ELF-1 (cell line): ENCODE measurements around the gene NR4A2.

Experiments used
- DNase-seq: peaks from one replicate; pipeline ENCODE4 v3.0.0-alpha.2; 2016; ENCODE audit warnings: low read depth, low spot score

NR4A2 gene

DNA sequence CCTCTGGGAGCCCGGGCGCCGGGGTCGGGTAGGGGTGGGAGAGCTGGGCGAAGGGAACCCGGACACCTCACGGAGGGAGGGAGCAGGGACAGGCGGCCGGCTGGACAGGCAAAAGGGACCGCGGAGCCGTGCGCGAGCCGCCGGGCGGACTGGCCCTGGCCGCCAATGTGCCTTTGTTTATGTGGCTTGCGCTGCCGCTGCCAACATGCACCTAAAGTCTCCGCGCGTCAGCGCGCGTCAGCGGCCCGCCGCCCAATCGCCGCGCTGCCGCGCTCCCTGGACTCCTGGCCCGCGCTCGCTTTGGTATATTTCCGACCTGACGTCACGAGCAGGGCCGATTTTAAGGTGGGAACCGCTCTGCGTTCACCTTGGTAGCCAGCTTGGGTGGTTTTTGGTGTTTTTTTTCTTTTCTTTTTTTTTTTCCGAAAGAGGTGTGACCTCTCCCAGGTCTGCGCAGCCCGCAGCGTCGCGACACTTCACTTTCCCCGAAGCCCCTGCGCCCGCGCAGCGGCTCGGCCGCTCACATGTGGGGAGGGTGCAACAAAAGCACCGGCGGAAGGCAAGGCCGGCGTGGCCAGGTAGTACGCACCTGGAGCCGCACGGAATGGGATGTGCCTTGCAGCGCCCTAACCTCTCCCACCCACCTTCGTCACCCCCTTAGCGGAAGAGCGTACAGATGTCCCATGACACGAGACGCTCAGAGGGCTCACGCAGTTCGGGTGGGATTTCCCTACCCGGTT lies at the start of gene NR4A2:
NR4A2 (minus strand) TSS at position 188 of the 740 bp plus-strand sequence. CDS start 2,535 bp downstream, outside the sequence.
- peak; percentile 92 for DNase-seq

DNA sequence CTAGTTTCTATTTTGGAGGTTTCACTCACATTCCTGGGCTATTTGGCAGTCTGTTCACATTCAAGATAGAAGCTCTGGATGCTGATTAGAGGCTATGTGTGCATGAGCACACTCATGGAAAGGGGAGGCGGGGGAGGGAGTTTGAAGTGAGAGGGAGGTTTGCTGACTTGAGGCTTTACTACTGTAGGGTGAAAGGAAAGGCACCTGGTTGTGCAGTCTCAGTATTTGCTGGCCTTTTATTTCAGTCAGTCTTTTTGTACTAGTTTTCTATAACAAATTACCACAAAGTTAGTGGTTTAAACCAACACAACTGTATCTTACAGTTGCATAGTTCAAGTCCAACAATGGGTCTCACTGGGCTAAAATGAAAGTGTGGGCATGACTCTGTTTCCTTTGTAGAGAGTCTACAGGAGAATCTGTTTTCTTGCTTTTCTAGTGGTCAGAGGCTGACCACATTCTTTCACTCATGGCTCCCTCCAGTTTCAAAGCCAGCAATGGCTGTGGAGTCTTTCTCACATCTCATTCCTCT lies 47.7 kb upstream of the NR4A2 start:
- no peak for DNase-seq

DNA sequence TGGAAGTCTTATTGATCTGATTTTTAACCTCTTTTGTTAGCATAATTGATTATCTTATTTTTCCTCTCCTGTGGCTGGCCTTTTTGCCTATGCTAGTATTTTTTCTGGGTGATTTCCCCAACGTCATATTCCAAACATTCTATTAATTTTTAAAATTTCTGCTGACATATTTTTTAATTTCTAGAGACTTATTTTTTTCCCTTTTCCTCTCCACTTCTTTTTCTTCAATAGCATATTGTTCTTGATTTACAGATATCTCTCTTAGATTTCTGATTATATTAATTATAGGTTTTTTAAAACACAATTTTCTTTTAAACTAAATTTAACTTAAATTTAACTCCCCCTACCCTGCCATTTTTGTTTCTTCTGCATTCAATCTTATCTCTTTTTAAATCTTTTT lies 47.2 kb upstream of the NR4A2 start:
- DNase-seq: no peak

DNA sequence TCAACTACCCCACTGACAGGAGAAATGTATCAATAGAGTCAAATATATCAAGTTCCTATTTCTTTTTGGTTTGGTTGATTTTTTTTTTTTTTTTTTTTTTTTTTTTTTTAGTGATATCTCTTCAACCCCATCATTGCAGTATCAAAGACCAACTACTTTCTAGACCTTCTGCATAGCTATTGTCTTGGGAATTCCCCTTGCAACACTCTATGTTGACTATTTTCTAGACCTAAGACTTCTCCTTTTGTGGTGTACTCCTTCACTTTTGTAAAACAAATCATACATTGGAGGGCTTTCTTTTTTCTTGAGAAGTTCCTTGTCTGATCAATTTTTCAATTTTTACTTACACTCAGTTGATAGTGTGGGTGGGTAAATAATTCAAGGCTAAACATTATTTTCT lies 46.5 kb upstream of the NR4A2 start:
- DNase-seq: no peak

DNA sequence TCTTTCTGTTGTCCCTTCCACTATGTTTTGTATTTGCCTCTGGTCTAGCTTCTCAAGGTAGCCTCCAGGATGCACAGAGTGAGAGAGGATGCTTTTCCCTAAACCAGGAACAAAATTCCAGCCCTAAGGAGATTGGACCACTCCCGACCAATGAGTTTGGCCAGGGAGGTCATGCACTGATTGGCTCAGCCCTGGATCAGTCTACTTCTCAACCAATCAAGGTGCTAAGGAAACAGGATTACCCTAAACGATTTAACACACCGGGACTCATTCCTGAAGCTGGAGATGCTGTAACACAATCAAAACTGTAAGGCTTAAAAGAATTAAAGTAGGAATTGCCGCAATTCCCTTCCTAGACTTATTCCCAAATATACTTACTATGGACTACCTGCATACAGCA lies 34.2 kb upstream of the NR4A2 start:
- no peak for DNase-seq

DNA sequence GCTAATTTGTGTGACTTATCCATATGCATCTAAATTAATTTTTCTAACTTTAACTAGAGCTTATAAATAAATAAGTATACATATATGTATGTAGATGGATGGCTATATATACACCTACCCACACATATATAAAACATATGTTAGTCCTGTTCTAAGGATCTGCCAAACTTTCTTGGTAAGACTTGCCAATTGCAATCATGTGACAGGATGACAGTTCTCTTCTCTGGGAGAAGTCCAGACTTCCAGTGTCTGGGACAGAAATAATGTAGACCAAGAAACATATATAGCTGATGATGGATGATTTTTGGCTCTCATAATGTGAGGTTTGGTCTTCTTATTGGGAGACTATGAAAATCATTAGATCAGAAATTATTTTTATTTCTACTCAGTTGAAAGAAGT lies 30.6 kb upstream of the NR4A2 start:
- DNase-seq: no peak

DNA sequence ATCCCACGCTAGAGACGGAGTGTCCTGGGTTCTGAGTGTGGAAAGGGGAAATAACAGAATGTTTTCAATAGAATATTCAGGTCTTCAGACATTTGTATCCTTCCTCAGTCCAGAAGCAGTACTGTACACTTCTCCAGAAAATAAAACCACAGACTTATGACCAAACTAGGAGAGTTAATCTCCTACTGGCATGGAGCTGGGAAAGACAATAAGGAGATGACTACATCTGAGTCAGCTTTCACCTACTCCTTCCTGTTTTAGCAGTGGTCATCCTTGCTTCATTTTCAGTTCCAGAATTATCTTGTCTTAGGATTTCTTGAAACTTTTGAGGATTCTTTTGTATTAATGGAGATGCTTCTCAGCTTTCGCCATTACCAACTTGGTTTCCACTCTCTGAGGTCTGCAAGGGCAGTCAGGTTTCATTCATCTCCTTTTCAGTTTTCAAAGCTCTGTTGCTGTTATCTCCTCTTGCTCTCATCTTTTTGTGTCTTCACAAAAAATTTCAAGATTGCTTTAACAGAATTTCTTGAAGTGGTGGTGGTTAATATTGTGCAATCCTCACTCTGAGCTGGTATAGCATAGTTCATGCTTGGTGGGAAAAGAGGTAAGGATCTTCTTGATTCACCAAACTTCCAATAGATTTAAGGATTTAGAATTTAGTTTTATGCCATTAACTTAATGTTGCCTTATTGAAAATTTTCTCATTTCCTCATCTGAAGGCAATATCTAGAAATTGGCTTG lies 23.7 kb upstream of the NR4A2 start:
- DNase-seq: no peak

DNA sequence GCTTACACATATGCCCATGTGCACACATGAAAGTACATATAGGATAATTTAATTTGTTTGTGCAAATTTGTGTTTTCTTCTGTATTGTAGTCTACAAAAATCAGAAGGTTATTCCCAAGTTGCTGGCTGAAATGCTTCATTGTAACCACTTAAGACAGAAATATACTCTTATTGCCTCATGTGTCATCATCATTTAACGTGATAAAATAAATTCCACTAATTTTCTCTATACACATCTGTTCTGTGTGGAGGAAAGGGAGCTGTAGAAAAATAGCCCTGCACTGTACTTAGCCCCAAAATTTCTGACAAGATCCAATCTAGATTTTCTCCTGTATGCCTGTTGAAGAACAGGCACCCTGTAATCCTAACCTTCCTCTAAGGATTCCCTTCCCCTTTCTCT lies 20.4 kb upstream of the NR4A2 start:
- no peak for DNase-seq

DNA sequence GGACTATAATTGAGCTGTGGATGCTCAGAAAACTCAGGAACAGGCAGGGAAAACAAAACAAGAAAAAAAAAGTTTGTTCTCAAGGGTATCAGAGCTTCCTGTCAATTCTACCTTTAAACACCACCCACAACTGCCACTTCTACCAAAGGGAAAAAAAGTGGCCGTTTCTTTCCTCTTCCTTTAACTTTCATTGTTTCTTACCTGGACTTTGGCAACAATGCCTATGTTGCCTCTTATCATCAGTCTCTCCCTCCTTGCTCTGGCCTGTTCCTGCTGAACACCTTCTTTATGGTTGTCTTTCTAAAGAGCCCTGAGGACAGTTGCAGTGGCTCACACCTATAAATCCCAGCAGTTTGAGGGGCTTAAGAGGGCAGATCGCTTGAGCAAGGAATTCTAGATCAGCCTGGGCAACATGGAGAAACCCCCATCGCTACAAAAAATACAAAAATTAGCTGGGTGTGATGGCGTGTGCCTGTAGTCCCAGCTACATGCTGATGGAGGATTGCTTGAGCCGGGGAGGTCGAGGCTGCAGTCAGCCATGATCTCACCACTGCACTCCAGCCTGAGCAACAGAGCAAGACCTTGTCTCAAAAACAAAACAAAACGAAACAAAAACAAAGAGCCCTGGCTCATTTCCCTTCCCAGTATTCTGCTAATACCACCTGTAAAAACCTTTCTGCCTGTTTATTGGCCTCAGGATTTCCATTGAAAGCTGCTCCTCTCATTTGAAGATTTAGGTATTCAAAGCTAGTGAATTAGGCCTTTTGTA lies 18.0 kb upstream of the NR4A2 start:
- DNase-seq: no peak

DNA sequence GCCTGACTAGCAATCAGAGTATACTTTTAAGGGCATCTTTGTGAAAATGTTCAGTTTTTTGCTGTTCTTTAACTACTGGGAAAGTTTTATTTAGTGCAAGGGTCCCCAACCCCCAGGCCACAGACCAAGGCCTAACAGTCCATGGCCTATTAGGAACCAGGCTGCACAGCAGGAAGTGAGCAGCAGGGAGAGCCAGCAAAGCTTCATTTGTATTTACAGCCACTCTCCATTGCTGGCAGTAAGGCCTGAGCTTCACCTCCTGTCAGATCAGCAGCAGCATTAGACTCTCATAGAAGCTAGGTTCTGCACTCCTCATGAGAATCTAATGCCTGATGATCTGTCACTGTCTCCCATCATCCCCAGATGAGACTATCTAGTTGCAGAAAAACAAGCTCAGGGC lies 17.1 kb upstream of the NR4A2 start:
- DNase-seq: no peak

DNA sequence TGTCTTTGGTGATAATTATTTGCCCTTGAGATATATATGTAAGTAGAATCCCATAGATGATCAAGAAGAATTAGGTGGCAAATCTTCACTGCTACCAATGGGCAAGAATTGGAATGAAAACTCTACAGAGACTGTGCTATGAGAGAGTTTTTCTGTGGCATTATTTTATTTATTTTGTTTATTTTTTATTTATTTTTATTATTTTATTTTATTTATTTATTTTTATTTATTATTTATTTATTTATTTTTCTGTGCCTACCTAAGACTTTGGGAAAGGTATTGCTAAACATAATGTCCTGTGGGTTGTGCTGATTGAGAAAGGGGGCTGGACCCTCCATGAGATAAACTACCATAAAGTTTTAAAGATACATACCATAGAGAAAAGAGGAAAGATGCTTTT lies 16.6 kb upstream of the NR4A2 start:
- no peak for DNase-seq

DNA sequence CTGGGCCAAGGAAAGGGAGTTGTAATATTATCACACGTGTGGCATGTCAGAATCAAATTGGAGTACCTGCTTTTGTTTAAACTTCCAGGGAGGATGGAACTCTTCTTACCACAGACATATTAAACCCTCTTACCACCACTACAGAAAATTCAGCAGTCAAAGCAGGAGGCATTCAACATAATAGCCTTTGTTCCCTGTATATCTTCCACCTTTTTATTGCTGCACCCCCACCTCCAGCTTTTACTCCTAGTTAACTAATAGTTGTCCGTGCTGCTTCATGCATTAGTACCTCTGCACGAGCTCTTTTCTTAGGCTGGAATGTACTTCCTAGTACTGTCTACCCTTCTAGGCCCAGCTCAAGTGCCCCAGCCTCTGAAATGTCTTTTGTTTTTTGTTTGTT lies 14.9 kb upstream of the NR4A2 start:
- no peak for DNase-seq

DNA sequence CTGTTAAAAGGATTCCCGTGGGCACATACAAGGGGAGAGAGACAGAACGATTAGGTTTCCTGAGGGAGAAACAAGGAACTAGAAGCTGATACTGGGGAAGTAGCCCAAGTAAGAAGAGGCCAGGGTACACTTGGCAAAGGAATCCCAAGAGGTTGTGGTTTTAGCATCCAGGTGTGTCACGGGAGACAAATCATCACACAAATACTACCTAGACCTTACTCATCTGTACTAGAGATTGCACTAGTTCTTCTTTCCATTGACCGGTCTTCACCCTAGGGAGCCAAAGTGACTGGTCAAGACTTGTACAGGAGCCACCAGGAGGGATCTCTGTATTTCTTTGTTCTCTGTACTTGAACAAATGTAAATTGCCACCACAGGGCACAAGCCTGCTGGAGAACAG lies 14.2 kb upstream of the NR4A2 start:
- DNase-seq: no peak

DNA sequence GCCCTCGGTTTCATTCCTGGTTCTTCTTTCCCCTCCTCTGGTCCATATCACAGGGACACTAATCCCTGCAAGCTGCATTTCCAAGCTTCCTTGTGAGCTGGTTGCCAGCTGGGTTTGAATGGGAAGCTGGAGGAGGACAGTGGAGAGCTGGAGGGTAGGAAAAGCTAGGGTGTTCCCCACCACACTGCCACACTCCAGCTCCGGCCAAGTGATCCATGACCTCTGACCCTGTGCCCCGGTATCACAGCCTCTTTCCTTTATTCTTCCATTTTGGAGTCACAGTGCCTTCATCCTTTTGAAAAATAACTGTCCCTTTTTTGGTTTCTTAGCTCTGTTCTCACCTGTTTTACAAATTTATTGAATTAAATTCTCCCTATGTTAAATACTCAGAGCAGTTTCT lies 13.1 kb upstream of the NR4A2 start:
- no peak for DNase-seq

DNA sequence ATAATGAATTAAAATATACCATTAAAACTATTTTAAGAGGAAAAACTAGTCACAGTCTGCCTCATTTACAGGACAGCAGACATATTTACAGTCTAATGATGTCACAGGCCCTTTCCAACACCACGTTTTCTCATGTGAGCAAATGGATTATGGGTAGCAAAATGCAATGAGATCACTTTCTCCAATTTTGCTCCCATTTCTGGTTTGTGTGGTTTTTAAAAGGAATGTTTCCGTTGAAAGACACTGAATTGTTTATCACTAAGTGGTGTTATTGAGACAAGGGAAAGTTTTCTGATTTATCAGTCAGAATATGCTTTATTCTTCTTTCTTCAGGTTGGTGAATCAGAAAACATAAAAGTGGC lies 11.4 kb upstream of the NR4A2 start:
- DNase-seq: no peak

DNA sequence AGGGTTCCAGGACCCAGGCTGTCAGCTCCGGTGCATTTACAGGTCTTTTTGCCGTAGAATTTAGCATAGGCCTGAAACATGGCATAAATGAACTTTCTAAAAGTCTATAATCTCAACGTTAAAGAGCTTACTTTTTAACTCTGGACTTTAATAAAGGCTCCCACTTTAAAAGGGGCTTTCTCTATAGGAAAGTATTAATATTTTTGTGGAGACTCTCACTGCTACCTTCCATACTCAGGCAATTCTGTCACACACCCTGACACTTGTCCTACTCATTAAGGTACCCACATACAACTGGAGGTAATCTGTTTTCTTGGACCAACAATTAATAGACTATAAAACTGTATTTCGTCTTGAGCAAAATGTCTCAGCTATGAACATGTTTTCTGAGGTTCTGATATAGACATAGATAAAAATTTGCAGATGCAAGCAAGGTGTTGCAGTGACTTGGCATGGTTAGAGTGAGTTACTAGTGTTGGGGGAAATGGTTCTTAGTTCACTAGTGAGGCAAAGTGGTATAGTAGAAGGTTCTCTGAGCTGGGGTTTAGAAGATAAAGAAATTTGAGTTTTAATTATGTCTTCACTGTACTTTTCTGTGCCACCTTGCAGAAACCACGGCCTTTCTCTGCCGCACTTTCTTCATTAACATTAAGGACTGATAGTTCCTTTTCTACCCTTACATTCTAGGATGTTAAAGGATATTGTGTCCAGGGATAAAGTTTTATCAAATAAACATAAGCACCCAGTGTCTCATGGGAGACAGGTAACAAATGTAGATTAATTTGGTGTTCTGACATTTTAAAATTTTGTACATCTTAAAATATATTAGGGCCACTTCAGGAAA lies 10.8 kb upstream of the NR4A2 start:
- no peak for DNase-seq

DNA sequence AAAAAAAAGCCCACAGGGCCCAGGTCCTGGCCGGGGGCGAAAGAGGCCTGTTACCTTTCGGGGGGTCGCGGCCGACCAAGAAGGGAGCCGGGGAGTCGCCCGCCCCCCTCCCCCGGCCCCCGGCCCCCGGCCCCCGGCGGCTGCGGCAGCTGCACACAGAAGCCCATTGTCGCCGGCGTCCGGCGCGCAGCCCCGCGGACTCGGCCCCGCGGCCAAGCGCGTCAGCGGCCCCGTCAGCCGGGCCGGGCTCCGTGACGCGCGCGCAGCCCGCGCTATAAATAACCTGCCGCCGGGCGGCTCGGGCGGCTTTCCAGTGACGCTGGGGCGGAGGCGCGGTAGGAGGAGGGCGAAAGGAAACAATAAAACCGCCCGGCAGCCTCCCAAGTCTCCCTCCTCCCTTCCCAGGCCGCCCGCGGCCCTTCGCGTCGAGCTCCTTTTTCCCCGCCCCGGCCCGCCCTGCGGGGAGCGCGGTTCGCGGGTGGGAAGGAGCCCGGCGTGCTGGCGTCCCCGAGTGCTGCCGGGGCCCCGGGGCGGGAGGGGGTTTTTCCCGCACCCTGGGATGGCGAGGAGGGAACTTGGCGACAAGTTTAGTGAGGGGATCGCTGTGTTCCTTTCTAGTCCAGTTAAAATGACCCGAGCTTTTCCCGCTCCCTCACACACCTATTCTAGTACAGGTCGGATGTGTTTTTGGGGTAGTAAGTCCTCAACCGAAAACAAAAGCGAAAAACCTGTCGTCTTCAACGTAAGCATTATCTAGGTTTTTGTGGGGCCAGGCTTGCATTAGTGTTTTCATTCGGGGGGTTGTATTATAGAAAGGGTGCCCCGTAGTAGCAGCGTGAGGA lies 10.0 kb upstream of the NR4A2 start:
- peak; percentile 92 for DNase-seq

DNA sequence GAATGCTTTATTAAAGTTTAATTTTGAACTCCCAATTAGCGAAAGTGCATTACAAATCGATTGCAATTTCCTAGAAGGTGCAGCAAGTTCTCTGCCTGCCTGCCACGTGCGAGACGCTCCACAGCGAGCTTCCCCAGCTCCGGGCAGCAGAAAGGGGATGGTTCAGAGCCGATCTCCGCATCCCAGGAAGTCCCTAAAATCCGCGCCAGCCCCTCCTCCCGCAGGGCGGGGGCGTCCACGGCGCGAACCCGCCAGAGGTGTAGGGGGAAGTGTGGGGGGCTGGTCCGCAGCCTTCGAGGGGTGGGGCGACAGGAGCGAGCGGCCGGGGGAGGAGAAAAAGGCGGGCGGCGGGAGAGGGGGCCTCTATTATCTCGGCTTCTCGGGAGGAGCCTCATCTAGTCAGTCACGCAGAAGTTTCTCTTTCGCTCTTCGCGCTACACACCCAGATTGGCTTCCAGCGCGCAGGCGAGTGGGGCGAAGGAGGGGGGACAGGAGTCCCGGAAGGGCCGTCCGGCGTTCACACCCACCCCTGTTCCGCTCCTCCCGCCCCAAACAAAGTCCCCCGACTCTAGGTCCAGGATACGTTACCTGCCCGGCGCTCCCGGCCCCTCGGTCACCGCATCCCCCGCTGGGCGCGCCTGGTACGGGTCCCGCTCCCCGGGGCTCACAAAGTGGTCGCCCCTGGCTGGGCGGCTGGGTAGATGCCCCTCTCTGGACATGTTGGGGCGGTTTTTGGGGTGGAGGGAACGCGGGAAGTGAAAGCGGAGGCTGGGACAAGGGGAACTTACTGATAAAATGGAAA lies 9.1 kb upstream of the NR4A2 start:
- peak; percentile 63 for DNase-seq

DNA sequence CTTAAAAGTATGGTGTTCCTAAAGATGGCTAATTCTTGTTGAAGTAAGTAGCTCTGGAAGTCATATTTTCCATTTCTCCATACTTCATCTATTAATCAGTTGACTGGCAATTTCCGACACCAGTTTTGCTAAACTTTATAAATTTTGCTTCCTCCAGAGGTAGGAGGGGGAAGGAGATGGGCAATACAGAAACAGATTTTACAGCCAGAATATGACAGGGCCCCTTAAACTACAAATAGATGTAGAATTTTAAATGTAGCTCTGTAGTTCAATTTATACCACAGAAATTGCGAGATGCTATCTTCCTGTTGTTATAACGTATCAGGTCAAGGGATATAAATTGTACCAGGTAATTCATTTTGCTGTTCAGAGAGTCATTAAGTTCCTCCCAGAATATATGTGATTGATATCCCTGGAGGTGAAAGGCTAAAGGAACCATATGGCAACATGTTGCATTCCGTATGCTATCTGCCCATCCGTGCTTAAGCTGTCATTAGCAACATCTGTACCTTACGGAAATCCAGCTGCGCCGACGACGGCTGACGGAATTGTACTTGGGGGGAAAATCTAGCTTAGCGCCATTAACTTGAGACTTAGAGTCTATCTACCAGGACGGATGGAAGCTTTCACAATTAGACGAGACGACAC lies 8.4 kb upstream of the NR4A2 start:
- DNase-seq: peak; percentile 61
